GM18526 (cell line): ENCODE measurements around the gene TEX26.

Source experiments
- POLR2A ChIP-seq: IDR thresholded peaks from 3 replicates; pipeline ENCODE4 v1.6.1; 2011; ENCODE audit not compliant: insufficient read length; ENCODE audit errors: extremely low read depth

TEX26 gene

GRCh38 chr13:30959678-30960077 is 27.2 kb downstream of the TEX26 start:
- TF ChIP-seq POLR2A: no peak

GRCh38 chr13:30963791-30964190 is 31.3 kb downstream of the TEX26 start:
- no peak for TF ChIP-seq POLR2A

GRCh38 chr13:30965380-30965779 is 32.9 kb downstream of the TEX26 start:
- no peak for TF ChIP-seq POLR2A

DNA sequence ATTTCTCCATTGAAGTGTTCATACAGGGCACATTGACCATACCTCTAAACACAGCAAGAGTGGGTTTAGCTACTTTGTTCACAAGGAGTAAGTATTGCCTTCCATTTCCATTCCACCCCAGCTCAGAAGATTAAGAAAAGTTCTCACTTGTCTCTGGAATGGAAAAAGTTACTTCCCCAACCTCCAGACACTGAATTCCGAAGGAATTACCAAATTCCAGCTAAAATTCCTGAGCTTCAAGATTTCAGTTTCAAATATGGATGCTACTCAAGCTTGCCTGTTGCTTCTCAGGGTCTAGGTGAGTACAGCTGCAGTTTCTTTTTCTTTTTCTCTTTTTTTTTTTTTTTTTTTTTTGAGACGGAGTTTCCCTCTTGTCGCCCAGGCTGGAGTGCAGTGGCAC is 33.6 kb downstream of the TEX26 start:
- no peak for TF ChIP-seq POLR2A

DNA sequence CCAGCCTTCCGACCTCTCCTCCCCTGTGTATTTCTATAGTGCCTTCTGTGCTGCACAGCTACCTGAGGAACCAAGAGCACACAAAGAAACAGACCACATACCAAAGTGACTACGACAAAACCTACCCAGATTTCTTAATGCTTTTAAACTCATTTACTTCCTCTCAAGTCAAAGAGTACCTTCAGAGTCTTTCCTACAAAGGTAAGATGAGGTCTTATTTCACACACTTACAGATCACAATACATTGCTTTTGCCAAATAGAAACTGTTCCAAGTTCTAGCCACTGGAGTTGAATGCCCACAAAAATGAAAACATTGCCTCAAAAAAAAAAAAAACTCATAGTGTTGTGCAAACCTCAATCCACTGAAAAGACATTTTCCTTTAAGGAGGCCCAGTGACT is 36.4 kb downstream of the TEX26 start:
- TF ChIP-seq POLR2A: no peak

DNA sequence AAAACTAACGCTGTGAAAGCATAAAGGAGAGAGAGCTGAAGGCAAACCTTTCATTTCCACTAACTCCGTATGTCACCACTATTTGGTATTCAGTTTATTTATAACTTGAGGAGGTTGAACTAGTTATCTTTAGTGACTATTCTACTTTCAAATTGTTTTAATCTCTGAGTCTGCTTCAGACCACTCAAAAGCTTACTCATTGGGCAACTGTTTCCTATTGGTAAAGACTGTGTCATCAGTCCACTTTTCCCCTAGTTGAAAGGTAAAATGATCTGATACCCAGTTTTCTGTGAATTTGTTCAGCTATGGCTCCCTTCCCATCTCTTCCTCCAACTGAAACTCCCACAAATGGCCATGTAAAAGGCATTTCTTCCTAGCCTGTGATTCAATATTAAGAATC is 39.1 kb downstream of the TEX26 start:
- no peak for TF ChIP-seq POLR2A

DNA sequence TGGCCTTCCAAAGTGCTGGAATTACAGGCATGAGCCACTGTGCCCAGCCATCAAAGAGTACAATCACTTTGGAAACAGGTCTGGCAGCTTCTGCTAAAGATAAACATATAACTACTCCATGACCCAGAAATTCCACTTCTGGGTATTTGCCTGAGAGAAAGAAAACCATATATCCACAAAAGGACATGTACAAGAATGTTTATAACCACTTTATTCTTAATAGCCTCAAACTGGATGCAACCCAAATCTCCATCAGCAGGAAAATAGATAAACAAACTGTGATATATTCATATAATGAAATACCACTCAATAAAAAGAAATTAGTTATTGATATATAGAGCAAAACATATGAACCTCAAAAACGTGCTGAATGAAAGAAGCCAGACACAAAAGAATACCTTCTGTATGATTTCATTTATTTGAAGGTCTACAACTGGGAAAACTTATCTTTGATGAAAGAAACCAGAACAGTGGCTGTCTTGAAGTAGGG is 40.5 kb downstream of the TEX26 start:
- TF ChIP-seq POLR2A: no peak

DNA sequence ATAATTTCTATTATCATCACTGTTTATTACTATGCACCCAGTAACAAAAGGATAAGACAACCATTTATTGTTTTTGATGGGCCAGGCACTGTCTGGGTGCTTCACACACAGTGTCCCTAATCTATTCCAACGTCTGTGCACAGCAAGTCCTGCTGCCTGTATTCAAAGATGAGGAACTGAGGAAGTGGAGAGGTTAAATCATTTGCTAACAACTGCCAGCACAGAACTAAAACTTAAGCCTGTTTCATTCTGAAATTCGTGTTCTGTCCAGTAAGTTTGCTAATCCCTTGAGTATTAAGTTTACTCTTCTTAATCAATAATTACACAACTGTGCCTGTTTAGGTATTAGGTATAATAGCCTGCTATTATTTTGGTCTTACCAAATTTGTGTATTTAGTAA is 41.9 kb downstream of the TEX26 start:
- no peak for TF ChIP-seq POLR2A

- TF ChIP-seq POLR2A: no peak
Measured at GRCh38 chr13:30976025-30976424, 43.6 kb downstream of the TEX26 start.

DNA sequence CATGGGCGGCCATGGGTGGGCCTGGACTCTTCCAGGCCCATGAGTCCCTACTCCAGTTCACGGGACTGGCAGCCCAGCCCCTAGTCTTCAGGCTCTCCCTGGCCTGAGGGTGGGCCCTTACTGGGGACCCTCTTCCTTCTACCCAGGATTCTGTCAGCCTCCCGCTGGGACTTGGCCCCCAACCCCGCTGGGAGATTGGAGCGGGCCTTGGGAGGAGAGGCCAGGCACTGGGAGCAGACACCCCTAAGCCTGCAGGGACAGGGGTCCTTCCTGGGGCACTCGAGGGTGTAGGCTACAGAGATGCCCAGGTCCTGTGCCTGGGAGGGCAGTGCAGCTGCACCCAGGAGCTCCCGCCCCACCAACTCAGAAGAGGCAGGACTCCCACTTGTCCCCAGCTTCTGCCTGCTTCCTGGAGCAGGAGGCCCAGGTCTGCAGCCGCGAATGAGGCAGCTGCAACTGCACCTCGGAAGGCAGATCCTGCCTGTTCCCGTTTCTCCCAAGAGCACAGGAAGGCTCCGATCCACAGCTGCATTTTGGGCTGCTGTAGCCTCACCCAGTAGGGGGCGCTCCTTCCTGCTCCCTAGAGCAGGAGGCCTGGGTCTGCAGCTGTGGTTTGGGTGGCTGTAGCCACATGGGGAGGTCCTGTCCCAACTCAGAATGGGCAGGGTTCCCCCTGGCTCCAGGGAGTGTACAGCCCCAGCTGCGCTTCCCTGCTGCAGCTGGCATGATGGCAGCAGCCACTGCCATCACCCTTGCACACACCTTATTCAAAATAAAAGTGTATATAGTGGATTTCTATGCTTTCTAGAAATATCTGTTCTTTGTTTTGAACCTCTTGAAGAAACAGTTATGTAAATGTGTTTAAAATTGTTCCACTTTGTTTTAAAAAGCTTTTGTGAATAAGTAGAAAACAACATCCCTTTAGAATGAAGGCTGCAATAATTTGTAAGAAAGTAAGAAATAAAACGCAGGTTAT is 46.8 kb downstream of the TEX26 start:
- no peak for TF ChIP-seq POLR2A

- TF ChIP-seq POLR2A: no peak
Measured at GRCh38 chr13:30982506-30982905, 50.0 kb downstream of the TEX26 start.

DNA sequence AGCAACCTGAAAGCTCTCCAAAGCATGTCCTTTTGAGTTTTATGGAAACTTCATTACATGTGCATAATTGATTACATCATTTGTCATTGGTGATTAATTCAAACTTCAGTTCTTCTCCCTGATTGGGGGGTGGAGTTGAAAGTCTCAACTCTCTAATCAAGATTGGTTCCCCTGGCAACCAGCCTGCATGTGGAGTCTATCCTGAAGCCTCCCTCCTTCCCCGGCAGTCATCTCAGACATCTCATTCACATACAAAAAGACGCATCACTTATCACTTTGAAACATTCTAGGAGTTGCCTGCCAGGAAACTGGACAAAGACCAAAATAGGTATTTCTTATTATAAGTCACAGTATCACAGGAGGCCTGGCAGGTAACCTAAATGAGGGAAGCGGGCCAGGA is 50.5 kb downstream of the TEX26 start:
- no peak for TF ChIP-seq POLR2A

- no peak for TF ChIP-seq POLR2A
Measured at GRCh38 chr13:30983431-30983830, 51.0 kb downstream of the TEX26 start.

DNA sequence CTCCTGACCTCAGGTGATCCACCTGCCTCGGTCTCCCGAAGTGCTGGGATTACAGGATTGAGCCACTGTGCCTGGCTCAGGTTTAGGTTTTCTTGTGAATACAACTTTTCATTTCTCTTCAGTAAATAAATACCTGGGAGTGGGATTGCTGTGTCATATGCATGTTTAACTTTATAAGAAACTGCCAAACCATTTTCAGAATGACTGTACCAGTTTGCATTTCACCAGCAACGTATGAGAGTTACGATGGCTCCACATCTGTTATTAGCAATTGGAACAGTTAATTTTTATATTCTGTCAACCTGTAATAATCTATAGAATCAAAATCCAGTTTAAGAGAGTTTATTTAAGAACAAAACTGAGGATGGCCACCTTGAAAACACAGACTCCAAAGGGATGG is 52.2 kb downstream of the TEX26 start:
- no peak for TF ChIP-seq POLR2A

DNA sequence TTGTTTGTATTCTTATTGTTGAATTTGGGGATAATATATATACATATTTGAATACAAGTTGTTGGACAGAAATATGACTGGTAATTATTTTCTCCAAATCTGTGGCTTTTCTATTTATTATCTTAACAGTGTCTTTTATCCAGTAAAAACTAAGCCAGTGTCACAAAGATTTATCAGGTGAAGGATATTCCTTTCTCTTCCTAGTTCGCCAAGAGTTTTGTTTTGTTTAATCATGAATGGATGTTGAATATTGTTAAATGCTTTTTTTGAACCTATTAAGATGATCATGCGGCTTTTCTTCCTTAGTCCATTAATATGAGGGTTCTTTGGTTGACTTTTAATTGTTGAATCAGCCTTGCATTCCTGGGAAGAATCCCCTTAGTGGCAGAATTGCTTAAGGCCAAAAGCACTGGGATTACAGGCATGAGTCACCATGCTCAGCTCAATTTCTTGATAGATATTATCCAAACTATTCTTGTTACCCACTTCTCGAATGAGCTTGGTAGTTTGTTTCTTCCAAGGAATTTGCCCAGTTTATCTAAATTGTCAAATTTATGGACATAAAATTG is 53.3 kb downstream of the TEX26 start:
- no peak for TF ChIP-seq POLR2A

DNA sequence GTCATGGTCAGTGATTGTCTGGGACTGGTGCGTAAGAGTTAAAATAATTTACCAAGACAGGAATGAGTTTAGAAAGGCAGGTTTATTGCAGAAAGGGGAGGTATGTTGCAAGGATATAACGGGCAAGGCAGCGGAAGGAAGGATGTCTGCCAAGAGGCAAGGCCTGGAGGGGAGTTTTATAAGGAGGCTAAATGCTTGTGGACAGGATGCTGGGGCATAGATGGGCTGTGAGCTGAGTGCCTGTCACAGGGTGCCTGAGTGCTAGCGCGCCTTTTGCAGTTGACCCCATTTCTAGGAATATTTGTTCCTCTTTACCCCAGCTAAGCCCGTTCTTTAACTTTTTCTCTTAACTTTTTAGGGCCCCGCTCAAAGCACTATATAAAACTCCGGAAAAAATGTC is 58.7 kb downstream of the TEX26 start:
- no peak for TF ChIP-seq POLR2A
